ENCODE data around the gene CHSY3. TPM values are rescaled to one million over a fixed set of nuclear protein-coding genes. Genes with fewer than 3 reads are reported as not detected.

Gene CHSY3
- total and polyA plus RNA-seq, 2 experiments from 2014 or later, result 0.44 to 3.0 TPM

DNA sequence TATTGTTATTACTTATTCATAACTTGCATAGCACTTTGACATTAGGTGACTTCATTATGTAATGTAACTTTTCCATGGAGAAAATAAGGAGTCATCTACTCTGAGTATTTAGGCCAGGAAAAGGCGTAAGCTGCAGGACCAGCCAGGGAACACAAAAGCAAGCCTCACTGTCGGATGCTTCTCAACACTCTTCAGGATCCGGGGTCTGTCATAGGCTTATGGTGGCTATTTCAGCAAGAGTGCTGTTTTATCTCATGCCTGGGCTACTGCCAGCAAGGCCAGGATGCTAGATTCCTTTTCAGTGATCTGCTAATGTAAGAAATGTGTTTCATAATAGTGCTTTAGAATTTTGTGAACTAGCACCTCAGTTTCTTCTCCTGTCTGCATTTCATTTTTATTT is 162.4 kb downstream of the CHSY3 start:
- Histone ChIP-seq H3K79me2 (replicated peaks; ENCODE audit: insufficient read depth) (no peaks in the 10 kb centered on the region), H3K4me1 (ENCODE audit: insufficient read depth) (no peaks in the 10 kb centered on the region), H3K27ac (ENCODE audit: low read depth) (no peak overlapping the region), H3K27me3 (ENCODE audit: insufficient read depth) (no peaks in the 10 kb centered on the region), H3F3A (replicated peaks; ENCODE audit: low read depth) (no peaks in the 10 kb centered on the region), H2AFZ (no peak overlapping the region), H4K20me1 (replicated peaks; ENCODE audit: insufficient read depth) (no peaks in the 10 kb centered on the region; the same call in 1 of the 2 replicates), H3K9me2 (ENCODE audit: insufficient read depth) (no peaks in the 10 kb centered on the region), H3K36me3 (ENCODE audit: insufficient read depth) (no peaks in the 10 kb centered on the region), H3K4me3 (no peak overlapping the region), H3K4me2 (no peak overlapping the region)
- H3K36me3 Mint-ChIP-seq (ENCODE audit: low read depth), result no peaks in the 10 kb centered on the region
- H3K9me3 Mint-ChIP-seq, result no peaks in the 10 kb centered on the region
- no peak overlapping the region for H3K4me3 Mint-ChIP-seq
- H3K4me1 Mint-ChIP-seq, result no peaks in the 10 kb centered on the region
- no peaks in the 10 kb centered on the region for H3K27me3 Mint-ChIP-seq (ENCODE audit: insufficient read depth, low read depth, poor library complexity)
- TF ChIP-seq CTCF (conservative IDR thresholded peaks at IDR 0.05; ENCODE audit: low read depth in 2 of 2) (no peak), JUNB (IDR thresholded peaks at IDR 0.05; ENCODE audit: unreplicated experiment) (no peak)
- ATAC-seq, result no peak
- H3K27ac Mint-ChIP-seq, result no peak overlapping the region
- no peak for DNase-seq (ENCODE audit: low spot score)

GRCh38 chr5:130067364-130067763 is 163.1 kb downstream of the CHSY3 start:
- no peaks in the 10 kb centered on the region for H3K4me1 Mint-ChIP-seq
- no peak overlapping the region for H3K4me3 ChIP-seq
- ATAC-seq (no peak), DNase-seq (ENCODE audit: low spot score) (no peak)
- no peaks in the 10 kb centered on the region for H3K27me3 Mint-ChIP-seq (ENCODE audit: insufficient read depth, low read depth, poor library complexity)
- no peak overlapping the region for H2AFZ ChIP-seq
- no peak overlapping the region for H3K4me2 ChIP-seq
- no peaks in the 10 kb centered on the region for H3K9me2 ChIP-seq (ENCODE audit: insufficient read depth)
- H3K9me3 Mint-ChIP-seq, result no peaks in the 10 kb centered on the region
- H3K4me1 ChIP-seq (ENCODE audit: insufficient read depth), result no peaks in the 10 kb centered on the region
- no peaks in the 10 kb centered on the region; the same call in 1 of the 2 replicates for H4K20me1 ChIP-seq (replicated peaks; ENCODE audit: insufficient read depth)
- no peak overlapping the region for H3K27ac ChIP-seq (ENCODE audit: low read depth)
- H3K27me3 ChIP-seq (ENCODE audit: insufficient read depth), result no peaks in the 10 kb centered on the region
- H3K79me2 ChIP-seq (replicated peaks; ENCODE audit: insufficient read depth), result no peaks in the 10 kb centered on the region
- H3F3A ChIP-seq (replicated peaks; ENCODE audit: low read depth), result no peaks in the 10 kb centered on the region
- no peak overlapping the region for H3K27ac Mint-ChIP-seq
- no peak overlapping the region for H3K4me3 Mint-ChIP-seq
- H3K36me3 ChIP-seq (ENCODE audit: insufficient read depth), result no peaks in the 10 kb centered on the region
- H3K36me3 Mint-ChIP-seq (ENCODE audit: low read depth), result no peaks in the 10 kb centered on the region
- TF ChIP-seq POLR2AphosphoS5 (IDR thresholded peaks at IDR 0.05; ENCODE audit: low read depth), result no peak
- no peak for TF ChIP-seq ZNF114 (CRISPR knock-in tag; IDR thresholded peaks at IDR 0.05)
- no peak for TF ChIP-seq JUNB (IDR thresholded peaks at IDR 0.05; ENCODE audit: unreplicated experiment)
- no peak for TF ChIP-seq NANOG (IDR thresholded peaks at IDR 0.05; ENCODE audit: borderline replicate concordance)
- TF ChIP-seq STAT1 (IDR thresholded peaks at IDR 0.05; ENCODE audit: unreplicated experiment), result no peak
- TF ChIP-seq, protein P1, sequence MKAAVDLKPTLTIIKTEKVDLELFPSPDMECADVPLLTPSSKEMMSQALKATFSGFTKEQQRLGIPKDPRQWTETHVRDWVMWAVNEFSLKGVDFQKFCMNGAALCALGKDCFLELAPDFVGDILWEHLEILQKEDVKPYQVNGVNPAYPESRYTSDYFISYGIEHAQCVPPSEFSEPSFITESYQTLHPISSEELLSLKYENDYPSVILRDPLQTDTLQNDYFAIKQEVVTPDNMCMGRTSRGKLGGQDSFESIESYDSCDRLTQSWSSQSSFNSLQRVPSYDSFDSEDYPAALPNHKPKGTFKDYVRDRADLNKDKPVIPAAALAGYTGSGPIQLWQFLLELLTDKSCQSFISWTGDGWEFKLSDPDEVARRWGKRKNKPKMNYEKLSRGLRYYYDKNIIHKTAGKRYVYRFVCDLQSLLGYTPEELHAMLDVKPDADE (IDR thresholded peaks at IDR 0.05), result no peak
- TF ChIP-seq EZH2phosphoT487 (IDR thresholded peaks at IDR 0.05; ENCODE audit: unreplicated experiment), result no peak
- TF ChIP-seq ZNF331 (CRISPR knock-in tag; IDR thresholded peaks at IDR 0.05; ENCODE audit: low read depth), result no peak
- TF ChIP-seq, protein P2, sequence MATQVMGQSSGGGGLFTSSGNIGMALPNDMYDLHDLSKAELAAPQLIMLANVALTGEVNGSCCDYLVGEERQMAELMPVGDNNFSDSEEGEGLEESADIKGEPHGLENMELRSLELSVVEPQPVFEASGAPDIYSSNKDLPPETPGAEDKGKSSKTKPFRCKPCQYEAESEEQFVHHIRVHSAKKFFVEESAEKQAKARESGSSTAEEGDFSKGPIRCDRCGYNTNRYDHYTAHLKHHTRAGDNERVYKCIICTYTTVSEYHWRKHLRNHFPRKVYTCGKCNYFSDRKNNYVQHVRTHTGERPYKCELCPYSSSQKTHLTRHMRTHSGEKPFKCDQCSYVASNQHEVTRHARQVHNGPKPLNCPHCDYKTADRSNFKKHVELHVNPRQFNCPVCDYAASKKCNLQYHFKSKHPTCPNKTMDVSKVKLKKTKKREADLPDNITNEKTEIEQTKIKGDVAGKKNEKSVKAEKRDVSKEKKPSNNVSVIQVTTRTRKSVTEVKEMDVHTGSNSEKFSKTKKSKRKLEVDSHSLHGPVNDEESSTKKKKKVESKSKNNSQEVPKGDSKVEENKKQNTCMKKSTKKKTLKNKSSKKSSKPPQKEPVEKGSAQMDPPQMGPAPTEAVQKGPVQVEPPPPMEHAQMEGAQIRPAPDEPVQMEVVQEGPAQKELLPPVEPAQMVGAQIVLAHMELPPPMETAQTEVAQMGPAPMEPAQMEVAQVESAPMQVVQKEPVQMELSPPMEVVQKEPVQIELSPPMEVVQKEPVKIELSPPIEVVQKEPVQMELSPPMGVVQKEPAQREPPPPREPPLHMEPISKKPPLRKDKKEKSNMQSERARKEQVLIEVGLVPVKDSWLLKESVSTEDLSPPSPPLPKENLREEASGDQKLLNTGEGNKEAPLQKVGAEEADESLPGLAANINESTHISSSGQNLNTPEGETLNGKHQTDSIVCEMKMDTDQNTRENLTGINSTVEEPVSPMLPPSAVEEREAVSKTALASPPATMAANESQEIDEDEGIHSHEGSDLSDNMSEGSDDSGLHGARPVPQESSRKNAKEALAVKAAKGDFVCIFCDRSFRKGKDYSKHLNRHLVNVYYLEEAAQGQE (IDR thresholded peaks at IDR 0.05; ENCODE audit: unreplicated experiment), result no peak

Measured in GM23338 (cell line).